ENCODE results near the gene DES. TPM values are rescaled to one million over a fixed set of nuclear protein-coding genes. Genes with fewer than 3 reads are reported as not detected.

The DES gene
- 1.9 and 2.6 TPM in 2 replicates for total RNA-seq

GRCh38 chr2:219418155-219419011 lies at the start of gene DES:
DES (plus strand) TSS chr2:219418377; CDS start chr2:219418463, 86 bp downstream.

GRCh38 chr2:219387306-219388120 lies 30.7 kb upstream of the DES start, which contains the start of gene DNPEP:
DNPEP (minus strand) TSS chr2:219387912; CDS start chr2:219387794, 118 bp downstream.

GRCh38 chr2:219434718-219435525 lies 16.7 kb downstream of the DES start, which contains the start of gene SPEG:
SPEG (plus strand) TSS chr2:219434843; CDS start chr2:219434978, 135 bp downstream.

Other genes with a start within 250 kb of the DES start
- gene SLC23A3, start 248.3 kb upstream of the DES start, total RNA-seq, result 0.85 and 1.5 TPM in 2 replicates
- 35.7 and 42.0 TPM in 2 replicates for gene CNPPD1, start 241.5 kb upstream of the DES start, total RNA-seq
- gene RETREG2, start 240.1 kb upstream of the DES start, total RNA-seq, result 94.1 and 100 TPM in 2 replicates
- gene ZFAND2B, start 211.6 kb upstream of the DES start, total RNA-seq, result 22.9 and 31.2 TPM in 2 replicates
- gene ABCB6, start 199.4 kb upstream of the DES start, total RNA-seq, result 23.8 and 27.7 TPM in 2 replicates
- gene ATG9A, start 188.7 kb upstream of the DES start, total RNA-seq, result 63.0 and 63.8 TPM in 2 replicates
- 22.2 and 24.8 TPM in 2 replicates for gene ANKZF1, start 188.6 kb upstream of the DES start, total RNA-seq
- gene GLB1L, start 172.9 kb upstream of the DES start, total RNA-seq, result 11.9 and 18.8 TPM in 2 replicates
- gene STK16, start 172.9 kb upstream of the DES start, total RNA-seq, result 45.3 and 69.3 TPM in 2 replicates
- gene TUBA4B, start 165.1 kb upstream of the DES start, total RNA-seq, result not detected in 2 replicates
- gene TUBA4A, start 164.5 kb upstream of the DES start, total RNA-seq, result 42.0 and 68.4 TPM in 2 replicates
- 41.4 and 48.5 TPM in 2 replicates for gene DNAJB2, start 139.0 kb upstream of the DES start, total RNA-seq
- gene PTPRN, start 109.0 kb upstream of the DES start, total RNA-seq, result 0.36 and 0.49 TPM in 2 replicates
- gene RESP18, start 85.6 kb upstream of the DES start, total RNA-seq, result not detected in 2 replicates
- gene DNPEP, start 30.5 kb upstream of the DES start, total RNA-seq, result 82.3 and 95.2 TPM in 2 replicates
- gene SPEG, start 16.5 kb downstream of the DES start, total RNA-seq, result 52.9 and 55.8 TPM in 2 replicates
- 65.2 and 65.4 TPM in 2 replicates for gene GMPPA, start 80.5 kb downstream of the DES start, total RNA-seq
- not detected in 2 replicates for gene ASIC4, start 96.1 kb downstream of the DES start, total RNA-seq
- 116 and 133 TPM in 2 replicates for gene CHPF, start 125.4 kb downstream of the DES start, total RNA-seq
- 1.1 and 2.1 TPM in 2 replicates for gene TMEM198, start 125.7 kb downstream of the DES start, total RNA-seq
- gene OBSL1, start 153.2 kb downstream of the DES start, total RNA-seq, result 81.8 and 99.5 TPM in 2 replicates
- 0.32 TPM in 1 of 2 replicates, not detected in the other for gene INHA, start 153.9 kb downstream of the DES start, total RNA-seq
- 19.8 and 22.2 TPM in 2 replicates for gene STK11IP, start 179.5 kb downstream of the DES start, total RNA-seq
- gene SLC4A3, start 209.3 kb downstream of the DES start, total RNA-seq, result 5.5 and 6.0 TPM in 2 replicates

Measured in hair follicle dermal papilla cell (primary cell).